GM18870 (cell line): Measurements from ENCODE around the gene NLGN1.

Experiments used
- ATAC-seq: cut with Tn5 transposase; IDR thresholded peaks from one replicate; pipeline ENCODE4 v1.9.1; 2021; ENCODE audit warnings: moderate library complexity; ENCODE audit not compliant: unreplicated experiment

The NLGN1 gene

GRCh38 chr3:173703771-173704170, 306.2 kb downstream of the NLGN1 start:
- no peak for ATAC-seq

DNA sequence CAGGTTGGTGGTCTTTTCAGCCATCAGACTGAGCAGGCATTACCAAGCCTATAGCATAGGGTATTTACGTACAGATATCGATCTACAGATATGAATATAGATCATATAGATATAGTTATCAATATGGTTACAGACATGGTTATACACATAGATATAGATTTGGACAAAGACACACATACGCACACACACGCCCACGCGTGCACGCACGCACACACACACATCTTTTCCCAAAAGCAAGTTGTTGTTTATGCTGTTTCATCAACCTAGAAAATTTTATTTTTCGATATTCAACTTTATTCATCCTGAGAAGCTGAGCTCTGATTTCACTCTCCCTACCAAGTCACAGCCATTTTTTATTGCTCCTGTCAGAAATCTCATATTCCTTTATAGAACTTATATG, 309.1 kb downstream of the NLGN1 start:
- no peak for ATAC-seq

- no peak for ATAC-seq
Observed at GRCh38 chr3:173708191-173708590, 310.6 kb downstream of the NLGN1 start.

DNA sequence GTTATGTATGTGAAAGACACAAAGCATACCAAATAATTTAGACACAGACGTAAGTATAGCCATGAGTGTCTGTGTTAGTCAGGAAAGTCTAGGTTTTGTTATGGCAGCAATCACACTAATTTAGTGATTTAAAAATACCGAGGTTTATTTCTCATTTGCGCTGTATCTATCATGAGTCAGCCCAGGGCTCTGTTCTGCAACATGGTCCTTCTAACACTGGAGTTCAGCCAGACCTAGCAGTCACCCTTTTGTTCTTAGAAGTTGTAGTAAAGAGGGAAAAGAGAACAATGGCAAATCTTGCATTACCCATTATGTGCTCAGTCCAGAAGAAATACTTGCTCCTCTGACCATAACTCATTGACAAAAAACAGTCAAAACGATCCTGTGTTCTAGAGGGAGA, 311.5 kb downstream of the NLGN1 start:
- no peak for ATAC-seq

GRCh38 chr3:173711619-173712018, 314.1 kb downstream of the NLGN1 start:
- ATAC-seq = no peak

GRCh38 chr3:173719585-173719984, 322.0 kb downstream of the NLGN1 start:
- no peak for ATAC-seq

GRCh38 chr3:173725507-173725906, 328.0 kb downstream of the NLGN1 start:
- ATAC-seq = no peak

- no peak for ATAC-seq
Observed at GRCh38 chr3:173730391-173730790, 332.8 kb downstream of the NLGN1 start.

DNA sequence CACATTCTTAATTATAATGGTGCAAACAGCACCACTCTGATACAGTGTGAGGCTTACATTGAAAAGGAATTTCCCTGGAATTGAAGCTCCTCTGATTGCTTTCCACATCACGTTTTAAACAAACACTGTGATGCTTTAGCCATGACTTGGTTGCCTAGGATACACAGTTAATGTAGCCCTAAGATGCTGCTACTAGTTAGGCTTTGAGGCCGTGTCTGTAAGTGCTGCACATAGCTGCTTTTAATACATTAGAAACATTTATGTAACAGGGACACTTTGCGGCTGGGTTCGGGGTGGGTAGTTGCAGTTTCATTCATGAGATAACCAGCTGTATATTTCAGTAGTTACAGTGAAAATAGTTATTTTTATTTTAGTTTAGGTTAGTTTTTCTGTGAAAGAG, 334.7 kb downstream of the NLGN1 start:
- ATAC-seq = no peak

DNA sequence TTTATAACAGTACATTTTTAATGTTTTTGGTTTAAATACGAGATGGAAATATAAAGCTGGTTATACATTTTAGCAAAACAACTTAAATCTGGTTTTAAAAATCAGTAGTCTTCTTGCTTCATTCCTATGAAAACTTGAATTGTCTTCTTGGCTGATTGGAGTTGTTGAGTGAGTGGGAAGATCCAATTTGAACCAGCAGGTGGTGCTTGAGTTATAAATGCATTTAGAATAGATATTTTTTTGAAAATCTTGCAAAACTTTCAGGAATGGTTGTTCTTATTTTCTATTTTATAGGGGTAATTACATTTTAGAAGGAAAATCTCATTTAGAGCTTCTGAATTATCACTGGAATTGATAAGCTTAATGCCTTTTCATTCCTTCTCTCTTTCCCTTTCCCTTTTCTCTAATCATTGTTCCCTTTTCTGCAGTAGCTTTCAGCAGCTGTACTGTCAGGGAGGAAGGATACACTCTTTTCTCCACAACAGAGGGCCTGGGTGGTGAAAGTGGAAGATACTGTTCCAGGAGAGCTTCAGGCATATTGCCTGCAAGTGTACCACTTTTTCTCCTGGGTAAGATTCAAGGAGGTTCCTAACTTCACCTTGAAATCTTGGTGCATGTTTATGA, 335.6 kb downstream of the NLGN1 start:
- no peak for ATAC-seq

- no peak for ATAC-seq
Observed at GRCh38 chr3:173734473-173734872, 336.9 kb downstream of the NLGN1 start.

DNA sequence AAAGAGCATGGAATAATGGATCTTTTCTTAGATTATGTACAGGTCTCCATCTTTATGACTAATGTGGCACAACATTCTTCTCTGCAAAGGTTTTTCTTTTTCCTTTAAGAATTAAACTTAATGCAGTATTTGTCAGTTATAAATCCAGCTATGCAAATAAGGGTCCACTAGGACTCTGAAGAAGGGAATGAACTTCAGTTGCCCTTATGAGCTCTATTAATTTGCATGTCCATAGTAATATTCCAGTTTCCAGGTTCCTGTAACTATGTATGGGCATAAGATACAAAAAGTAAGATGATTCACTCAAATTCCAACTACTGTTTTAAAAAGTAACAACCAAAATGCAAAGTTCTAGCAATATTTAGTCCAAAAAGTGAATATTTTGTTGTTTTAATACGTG, 337.4 kb downstream of the NLGN1 start:
- ATAC-seq = no peak

DNA sequence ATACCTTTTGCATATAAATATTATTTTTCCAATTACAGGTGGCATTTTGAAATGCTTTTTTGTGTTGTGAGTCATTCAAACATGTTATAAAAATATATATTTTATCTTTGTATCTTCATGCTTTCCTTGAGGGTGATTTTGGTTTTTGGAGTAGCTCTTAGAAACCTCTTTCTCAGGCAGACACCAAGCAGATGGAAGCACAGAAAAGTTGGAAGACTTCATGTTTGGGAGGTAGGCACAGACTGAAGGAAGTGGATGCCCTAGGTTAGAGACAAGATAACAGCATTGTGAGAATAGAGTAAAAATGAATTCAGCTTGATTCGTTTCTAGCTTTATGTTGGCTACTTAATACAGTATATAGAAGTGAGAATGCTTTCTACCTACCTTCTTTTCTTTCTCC, 338.3 kb downstream of the NLGN1 start:
- ATAC-seq = no peak

GRCh38 chr3:173737167-173737808, 339.7 kb downstream of the NLGN1 start:
- ATAC-seq = no peak

GRCh38 chr3:173739726-173740125, 342.2 kb downstream of the NLGN1 start:
- no peak for ATAC-seq

DNA sequence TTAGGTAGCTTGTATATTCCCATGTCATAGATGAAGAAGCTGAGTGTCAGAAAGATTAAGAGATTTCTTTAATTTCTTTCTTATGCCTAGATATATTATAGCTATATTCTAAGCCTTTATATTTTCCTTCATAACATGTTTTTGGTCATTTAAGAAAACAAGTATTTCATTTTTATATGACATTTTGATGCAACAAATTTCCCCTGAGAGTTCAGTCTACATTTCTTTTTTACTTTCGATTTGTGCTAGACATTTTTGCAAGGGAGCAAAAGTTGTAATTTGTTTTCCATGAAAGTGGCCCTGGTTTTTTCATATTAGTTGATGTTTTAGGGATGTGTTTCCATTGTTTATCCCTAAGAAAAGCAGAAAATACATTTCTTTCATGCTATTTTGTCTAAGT, 344.9 kb downstream of the NLGN1 start:
- ATAC-seq = no peak

DNA sequence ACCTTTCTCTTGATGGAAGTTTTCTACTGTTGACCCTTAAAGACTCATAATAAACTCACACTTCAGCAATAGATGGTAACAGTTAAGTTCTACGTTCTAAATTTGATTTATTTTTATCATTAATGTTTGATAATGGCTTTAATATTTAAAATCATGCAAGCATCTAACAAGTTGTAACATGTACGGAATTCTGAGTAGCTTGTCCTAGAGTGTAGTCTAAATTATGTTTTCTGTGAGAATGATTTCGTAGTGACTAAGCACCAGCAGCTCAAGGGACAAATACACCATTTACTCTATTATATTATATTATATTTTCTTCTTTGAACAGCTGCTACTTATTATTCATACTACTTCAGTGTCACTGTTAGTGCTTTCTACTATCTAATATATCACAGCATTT, 345.6 kb downstream of the NLGN1 start:
- ATAC-seq = no peak

- no peak for ATAC-seq
Observed at GRCh38 chr3:173743516-173743915, 346.0 kb downstream of the NLGN1 start.

- ATAC-seq = no peak
Observed at GRCh38 chr3:173744479-173744878, 346.9 kb downstream of the NLGN1 start.

DNA sequence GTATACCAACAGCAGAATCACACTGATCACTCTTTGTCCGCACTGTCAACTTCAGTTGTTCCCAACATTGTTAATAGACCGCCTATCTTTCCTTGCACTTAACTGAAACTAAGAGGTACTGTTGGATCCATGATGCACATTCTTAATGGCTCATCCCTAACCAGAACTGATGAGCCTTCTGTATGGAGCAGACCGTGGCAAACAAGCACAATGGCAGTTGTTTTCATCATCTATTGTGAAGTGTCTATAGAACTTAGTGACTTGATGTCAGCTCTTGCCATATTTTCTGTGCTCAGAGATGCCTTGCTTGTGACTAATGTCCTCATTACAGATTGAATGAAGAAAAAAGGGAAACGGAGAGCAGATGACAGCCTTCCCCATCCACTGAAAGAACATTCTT, 347.4 kb downstream of the NLGN1 start:
- ATAC-seq = no peak

- ATAC-seq = no peak
Observed at GRCh38 chr3:173745952-173746682, 348.6 kb downstream of the NLGN1 start.

DNA sequence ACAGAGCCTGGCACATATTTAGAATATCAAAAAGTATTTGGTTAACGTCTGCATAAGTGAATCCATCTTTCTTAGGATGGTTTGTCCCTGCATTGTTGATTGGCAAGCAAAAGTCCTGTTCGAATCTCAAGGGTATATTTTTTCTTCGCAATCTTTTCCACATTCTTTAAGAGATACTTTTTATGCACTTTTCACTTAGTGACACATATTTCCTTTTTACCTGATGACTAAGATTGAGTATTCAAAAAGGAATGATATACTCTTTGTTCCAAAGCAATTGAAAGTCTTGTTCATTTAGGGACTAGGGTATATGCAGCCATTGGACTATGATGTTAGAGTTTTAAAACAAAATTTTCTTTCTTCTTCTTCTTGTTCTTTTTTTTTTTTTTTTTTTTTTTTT, 349.9 kb downstream of the NLGN1 start:
- no peak for ATAC-seq
